T-cell (primary cell): ENCODE data around the gene MPIG6B. TPM values are rescaled to one million over a fixed set of nuclear protein-coding genes. Genes with fewer than 3 reads are reported as not detected.

Experiments
- ATAC-seq, 4 experiments: fragments of 200-7000 bp in 3 of 4; fragments of 150-1000 bp in 1 of 4; cut with Tn5 transposase; replicated peaks in 1 of 4; 1 replicate in 3 of 4; 2 replicates in 1 of 4; pipeline ENCODE4 v1.10.0; 2021; ENCODE audit warnings: moderate library complexity in 3 of 4, mild to moderate bottlenecking in 2 of 4, moderate number of reproducible peaks in 1 of 4
- CTCF ChIA-PET, 2 donors: fragments of 300-600 bp; sonication (Branson Sonifier 250); formaldehyde crosslinking; loops; one replicate each; lab custom pipeline; 2022; ENCODE audit warnings: antibody characterized with exemption in 2 of 2; lab: Charles Lee
- POLR2A ChIA-PET, 2 donors: fragments of 300-600 bp; sonication (Branson Sonifier 250); formaldehyde crosslinking; loops; one replicate each; lab custom pipeline; 2022; ENCODE audit warnings: antibody characterized with exemption in 2 of 2; lab: Charles Lee
- DNase-seq, 35 experiments: peaks; one replicate each; pipeline versions ENCODE4 v3.0.0 to v3.0.0-alpha.2; 2013 to 2023
- H3K27ac ChIP-seq: one replicate; pipeline ENCODE4 v1.5.1; 2013; ENCODE audit warnings: low read length
- H3K27me3 ChIP-seq, 2 experiments: replicated peaks in 1 of 2; 1 replicate in 1 of 2; 2 replicates in 1 of 2; pipeline versions ENCODE4 v1.6.1 to v1.7.0; 2013; ENCODE audit warnings: low read length in 1 of 2, mixed read lengths in 1 of 2; ENCODE audit not compliant: control insufficient read depth in 2 of 2, insufficient read depth in 2 of 2; ENCODE audit errors: extremely low read depth in 1 of 2
- H3K36me3 ChIP-seq, 2 donors: 1 replicate in 1 of 2; 2 replicates in 1 of 2; pipeline versions ENCODE4 v1.6.1 to v1.7.0; 2013; ENCODE audit warnings: low read length in 1 of 2; ENCODE audit not compliant: control insufficient read depth in 2 of 2, insufficient read depth in 1 of 2; ENCODE audit errors: extremely low read depth in 1 of 2
- H3K4me1 ChIP-seq, 2 experiments: 1 replicate in 1 of 2; 2 replicates in 1 of 2; pipeline versions ENCODE4 v1.6.1 to v1.7.0; 2013; ENCODE audit warnings: low read length in 2 of 2, mixed read lengths in 1 of 2; ENCODE audit not compliant: insufficient read depth in 2 of 2, control insufficient read depth in 1 of 2; ENCODE audit errors: extremely low read depth in 1 of 2
- H3K4me3 ChIP-seq, 2 donors: 1 replicate in 1 of 2; 2 replicates in 1 of 2; pipeline versions ENCODE4 v1.5.1 to v1.7.0; 2013; ENCODE audit warnings: mild to moderate bottlenecking in 2 of 2, low read length in 1 of 2, moderate library complexity in 1 of 2; ENCODE audit not compliant: control insufficient read depth in 1 of 2; ENCODE audit errors: extremely low read depth in 1 of 2
- H3K9me3 ChIP-seq: 2 replicates; pipeline ENCODE4 v1.7.0; 2013
- H3K27ac Mint-ChIP-seq, 2 donors: one replicate each; pipeline ENCODE4 v1.8.0; 2020 to 2021; ENCODE audit warnings: mild to moderate bottlenecking in 2 of 2, mixed read lengths in 2 of 2
- H3K27me3 Mint-ChIP-seq, 2 donors: one replicate each; pipeline ENCODE4 v1.8.0; 2021 to 2022; ENCODE audit warnings: mixed read lengths in 2 of 2
- H3K36me3 Mint-ChIP-seq: one replicate; pipeline ENCODE4 v1.8.0; 2021; ENCODE audit warnings: mixed read lengths
- H3K4me1 Mint-ChIP-seq, 3 donors: one replicate each; pipeline ENCODE4 v1.8.0; 2020 to 2022; ENCODE audit warnings: mixed read lengths in 3 of 3, mild to moderate bottlenecking in 1 of 3
- H3K4me3 Mint-ChIP-seq, 3 donors: one replicate each; pipeline ENCODE4 v1.8.0; 2020 to 2022; ENCODE audit warnings: mild to moderate bottlenecking in 3 of 3, mixed read lengths in 3 of 3, moderate library complexity in 3 of 3
- H3K9me3 Mint-ChIP-seq, 3 donors: one replicate each; pipeline ENCODE4 v1.8.0; 2020 to 2022; ENCODE audit warnings: mixed read lengths in 3 of 3
- WGBS: methylation state at CpG from one replicate; pipeline ENCODE4 v1.1.5; 2013; ENCODE audit warnings: missing lambda C conversion rate; ENCODE audit not compliant: insufficient coverage; 5-methylcytosine and 5-hydroxymethylcytosine counted together
- total RNA-seq, 35 experiments: library from RNA in 6 of 35; stranded (reverse) in 6 of 35; fragments of 120-200 nt in 1 of 35; gene quantifications; one replicate each; pipeline versions ENCODE4 v1.2.1 to v1.2.4 and lab custom pipeline; 2013 to 2026

Gene MPIG6B
- total RNA-seq, 5 donors from 2014 or later (not counting 1 experiment from before 2014, with no cell fraction given): 0.26 to 2.6 (median 0.30) TPM

GRCh38 chr6:31697555-31697954 lies 25.6 kb upstream of the MPIG6B start:
- ChIA-PET POLR2A (interaction anchor here (0.6 kb wide), 2 partner anchors 183 to 318 kb away, joined by 3 to 5 read pairs; no protein-coding TSS in a partner anchor), CTCF (interaction anchor here in 1 of 2 donors (0.6 kb wide), 1 partner anchor 261 kb away, joined by 3 read pairs; no protein-coding TSS in a partner anchor)
- DNase-seq: no peak
- Mint-ChIP-seq H3K27me3 (no peaks in the 10 kb centered on the region), H3K4me3 (no peak overlapping the region), H3K9me3 (no peaks in the 10 kb centered on the region), H3K4me1 (peaks cover 30 to 40% (median 35%) of the 10 kb centered on the region in 3 donors), H3K36me3 (peaks cover 29% of the 10 kb centered on the region), H3K27ac (peak overlapping the region; percentile 66 to 74)
- no peak overlapping the region for H3K4me3 ChIP-seq
- H3K36me3 ChIP-seq: peaks cover 23 to 48% of the 10 kb centered on the region in 2 donors
- H3K27me3 ChIP-seq: no peaks in the 10 kb centered on the region
- whole genome bisulfite sequencing: no CpG with 5 or more reads among the region's 3 CpGs
- no peak for ATAC-seq
- H3K4me1 ChIP-seq: peaks cover 9 to 23% of the 10 kb centered on the region in 2 experiments
- H3K27ac ChIP-seq: no peak overlapping the region
- no peaks in the 10 kb centered on the region for H3K9me3 ChIP-seq

- no peak for ATAC-seq
- ChIA-PET CTCF (no interaction called here), POLR2A (no interaction called here)
- WGBS: no CpG with 5 or more reads among the region's 5 CpGs
- Mint-ChIP-seq H3K4me3 (peak overlapping the region; percentile 98 to 99 (median 98)), H3K9me3 (no peaks in the 10 kb centered on the region), H3K27ac (peak overlapping the region; percentile 29 to 79), H3K36me3 (peaks cover 17% of the 10 kb centered on the region), H3K27me3 (no peaks in the 10 kb centered on the region), H3K4me1 (peaks cover 42 to 47% (median 45%) of the 10 kb centered on the region in 3 donors)
- Histone ChIP-seq H3K27ac (no peak overlapping the region), H3K4me1 (peaks cover 13 to 32% of the 10 kb centered on the region in 2 experiments), H3K9me3 (no peaks in the 10 kb centered on the region), H3K4me3 (no peak overlapping the region), H3K27me3 (no peaks in the 10 kb centered on the region), H3K36me3 (peaks cover 12 to 22% of the 10 kb centered on the region in 2 donors)
- no peak for DNase-seq
Measured at GRCh38 chr6:31700740-31701401, 22.3 kb upstream of the MPIG6B start.

GRCh38 chr6:31701666-31702404 lies 21.3 kb upstream of the MPIG6B start:
- Mint-ChIP-seq H3K27me3 (no peaks in the 10 kb centered on the region), H3K27ac (peak overlapping the region; percentile 94 to 98), H3K4me1 (peaks cover 42 to 47% (median 45%) of the 10 kb centered on the region in 3 donors), H3K9me3 (no peaks in the 10 kb centered on the region), H3K36me3 (peaks cover 17% of the 10 kb centered on the region), H3K4me3 (peak overlapping the region; percentile 98 to 99 (median 98))
- no peak overlapping the region for H3K27ac ChIP-seq
- peaks cover 8 to 16% of the 10 kb centered on the region in 2 donors for H3K36me3 ChIP-seq
- H3K9me3 ChIP-seq: no peaks in the 10 kb centered on the region
- H3K27me3 ChIP-seq: no peaks in the 10 kb centered on the region
- WGBS: 64% methylated on average over 5 of the region's 7 CpGs
- POLR2A ChIA-PET: no interaction called here
- H3K4me1 ChIP-seq: peaks cover 13 to 32% of the 10 kb centered on the region in 2 experiments
- CTCF ChIA-PET: interaction anchor here in 1 of 2 donors (0.7 kb wide), 1 partner anchor 11 kb away, joined by 3 read pairs; no protein-coding TSS in a partner anchor
- peak overlapping the region; percentile 82 to 99 for H3K4me3 ChIP-seq
- DNase-seq: no peak
- no peak for ATAC-seq

GRCh38 chr6:31702405-31702818 lies 20.8 kb upstream of the MPIG6B start:
- Mint-ChIP-seq H3K27me3 (no peaks in the 10 kb centered on the region), H3K4me3 (peak overlapping the region; percentile 98 to 99 (median 98)), H3K4me1 (peaks cover 38 to 44% (median 42%) of the 10 kb centered on the region in 3 donors), H3K36me3 (peaks cover 13% of the 10 kb centered on the region), H3K9me3 (no peaks in the 10 kb centered on the region), H3K27ac (peak overlapping the region; percentile 94 to 98)
- DNase-seq: peak in 2 of 35 experiments; percentile 9 to 14
- no peaks in the 10 kb centered on the region for H3K9me3 ChIP-seq
- peaks cover 13 to 32% of the 10 kb centered on the region in 2 experiments for H3K4me1 ChIP-seq
- WGBS: 4% methylated on average over 4 of the region's 10 CpGs
- ChIA-PET POLR2A (interaction anchor here in 1 of 2 donors (1.3 kb wide), 1 partner anchor 36 kb away, joined by 3 read pairs; no protein-coding TSS in a partner anchor), CTCF (interaction anchor here in 1 of 2 donors (0.7 to 1.2 kb wide), 2 partner anchors 12 to 37 kb away, joined by 3 read pairs; partner anchors contain the start of gene GPANK1)
- ATAC-seq: peak in 3 of 4 experiments; percentile 1 to 3 (median 3)
- H3K4me3 ChIP-seq: peak overlapping the region; percentile 82 to 99
- H3K36me3 ChIP-seq: peaks cover 7 to 13% of the 10 kb centered on the region in 2 donors
- peak overlapping the region; percentile 96 for H3K27ac ChIP-seq
- peaks cover 0 to 2% of the 10 kb centered on the region in 2 experiments for H3K27me3 ChIP-seq

- POLR2A ChIA-PET: interaction anchor here in 1 of 2 donors (0.6 to 1.3 kb wide), 3 partner anchors 35 to 160 kb away, joined by 3 to 10 read pairs (median 3); partner anchors contain the start of genes BAG6 and NEU1
- peaks cover 7 to 8% of the 10 kb centered on the region in 2 donors for H3K36me3 ChIP-seq
- peak within 1 kb of the TSS; percentile 82 to 99 for H3K4me3 ChIP-seq
Measured at GRCh38 chr6:31702819-31703716, 20.1 kb upstream of the MPIG6B start, which contains the start of gene ABHD16A. TSS of gene ABHD16A (minus strand) at chr6:31703324. CDS start at chr6:31703281, 43 bp downstream.

More at GRCh38 chr6:31702819-31703716, 20.1 kb upstream of the MPIG6B start, which contains the start of gene ABHD16A:
- Histone ChIP-seq H3K4me1 (peaks cover 13 to 32% of the 10 kb centered on the region in 2 experiments), H3K9me3 (no peaks in the 10 kb centered on the region), H3K27me3 (peaks cover 0 to 4% of the 10 kb centered on the region in 2 experiments), H3K27ac (peak within 1 kb of the TSS; percentile 96)
- peak within 1 kb of the TSS; percentile 94 to 98 for H3K27ac Mint-ChIP-seq
- H3K4me1 Mint-ChIP-seq: peaks cover 32 to 37% (median 35%) of the 10 kb centered on the region in 3 donors
- no peaks in the 10 kb centered on the region for H3K27me3 Mint-ChIP-seq
- H3K36me3 Mint-ChIP-seq: peaks cover 6% of the 10 kb centered on the region
- ATAC-seq (peak; percentile 94 to 95 (median 95)), DNase-seq (peak; percentile 95 to 100 (median 98))
- CTCF ChIA-PET: interaction anchor here (0.6 to 1.2 kb wide), 5 partner anchors 12 to 1142 kb away, joined by 3 read pairs; partner anchors contain the start of genes GPANK1 (in 1 of the 2) and NEU1 (in 1 of the 2)
- peak within 1 kb of the TSS; percentile 98 to 99 (median 98) for H3K4me3 Mint-ChIP-seq
- H3K9me3 Mint-ChIP-seq: no peaks in the 10 kb centered on the region
- under 1% methylated on average over 50 of the region's 54 CpGs for WGBS
